AG04449 (cell line): Measurements from ENCODE around the gene MPZL1.

Experiments used
- CTCF ChIA-PET: fragments of 350-600 bp; formaldehyde crosslinking; extraction: SDS; loops from one replicate; lab custom pipeline; 2021; ENCODE audit warnings: antibody characterized with exemption; lab: Yijun Ruan, JAX
- POLR2A ChIA-PET: fragments of 400-600, 350-600 bp; formaldehyde crosslinking; extraction: SDS; loops from one replicate; lab custom pipeline; 2020; ENCODE audit warnings: antibody characterized with exemption, inconsistent platforms; lab: Yijun Ruan, JAX
- DNase-seq: peaks from one replicate; pipeline ENCODE4 v3.0.0-alpha.2; 2010; ENCODE audit warnings: low read depth, low spot score
- H3K4me3 ChIP-seq: 2 replicates; pipeline ENCODE4 v1.5.1; 2011; ENCODE audit warnings: low read depth, mild to moderate bottlenecking, control low read depth, low read length
- TF ChIP-seq, protein P1 (sequence below): IDR thresholded peaks from one replicate; pipeline ENCODE4 v1.5.1; 2011; ENCODE audit warnings: mild to moderate bottlenecking, moderate library complexity, low read length, control low read depth, inconsistent platforms; ENCODE audit not compliant: insufficient read depth; ENCODE audit errors: missing control alignments

The MPZL1 gene

DNA sequence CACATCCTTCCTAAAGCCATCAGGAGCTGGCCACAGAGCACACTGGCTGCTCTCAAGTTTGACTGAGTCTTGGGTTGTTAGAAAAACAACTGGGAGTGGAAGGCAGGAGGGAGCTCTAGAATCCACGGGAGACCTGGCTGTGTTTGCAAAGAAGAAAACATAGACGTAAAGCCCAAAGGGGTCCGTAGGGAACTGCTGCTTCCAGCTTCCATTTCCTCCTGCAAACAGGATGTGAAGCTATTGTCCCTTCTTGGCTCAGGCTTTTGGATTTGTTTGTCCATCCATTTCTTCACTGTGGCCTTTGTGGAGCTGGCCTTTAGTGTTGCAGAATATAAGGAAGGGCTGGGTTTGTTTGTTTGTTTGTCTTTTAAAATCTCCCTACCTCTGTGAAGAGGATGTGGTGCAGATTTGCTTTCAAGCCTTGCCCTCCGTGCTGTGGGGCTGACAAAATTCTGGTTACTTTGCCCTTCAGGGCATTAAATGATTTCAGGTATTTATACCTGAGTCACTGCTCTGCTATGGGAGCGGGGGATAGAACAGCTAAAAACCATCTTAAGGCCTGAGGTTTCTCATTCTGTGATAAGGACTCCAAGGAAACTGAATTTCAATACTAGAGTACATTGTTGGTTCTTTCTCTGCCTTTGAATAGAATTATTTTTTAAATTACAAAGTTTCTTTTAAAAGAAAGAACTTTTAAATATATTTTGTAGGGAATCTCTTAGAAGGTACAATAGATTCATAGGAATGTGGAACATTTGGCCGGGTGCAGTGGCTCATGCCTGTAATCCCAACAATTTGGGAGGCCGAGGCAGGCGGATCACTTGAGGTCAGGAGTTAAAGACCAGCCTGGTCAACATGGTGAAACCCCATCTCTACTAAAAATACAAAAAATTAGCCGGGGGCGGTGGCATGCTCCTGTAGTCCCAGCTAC, 74.3 kb downstream of the MPZL1 start:
- POLR2A ChIA-PET = interaction anchor here (0.7 to 1.6 kb wide), 6 partner anchors 9 to 140 kb away, joined by 3 to 7 read pairs (median 5); partner anchors contain the start of genes DCAF6, MPC2 and MPZL1
- DNase-seq = no peak

DNA sequence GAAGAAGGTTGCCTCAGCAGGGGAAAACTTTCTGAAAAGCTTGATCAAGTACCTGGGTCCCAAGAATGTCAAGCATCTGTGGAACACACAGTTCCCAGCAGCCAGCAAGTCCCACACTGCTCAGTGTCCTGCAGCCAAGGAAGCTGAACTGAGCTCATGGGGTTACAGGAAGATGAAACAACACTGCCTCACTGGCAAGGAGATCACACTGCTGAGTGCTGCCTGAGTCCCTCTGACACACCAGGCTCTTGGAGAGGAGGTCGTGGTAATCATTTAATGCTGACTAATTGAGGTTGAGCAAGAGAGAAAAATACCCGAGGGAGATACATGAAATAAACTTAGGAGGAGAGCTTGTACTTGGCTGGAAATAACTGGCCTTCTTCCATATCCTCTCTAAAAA, 75.2 kb downstream of the MPZL1 start:
- DNase-seq = peak; percentile 96
- ChIA-PET POLR2A (interaction anchor here (0.7 to 1.6 kb wide), 6 partner anchors 10 to 140 kb away, joined by 3 to 7 read pairs (median 5); partner anchors contain the start of genes DCAF6, MPC2 and MPZL1), CTCF (interaction anchor here (0.8 to 1.5 kb wide), 6 partner anchors 21 to 140 kb away, joined by 3 to 7 read pairs (median 4); partner anchors contain the start of genes MPC2 and MPZL1)
- no peak overlapping the region for H3K4me3 ChIP-seq
- TF ChIP-seq, protein P1, sequence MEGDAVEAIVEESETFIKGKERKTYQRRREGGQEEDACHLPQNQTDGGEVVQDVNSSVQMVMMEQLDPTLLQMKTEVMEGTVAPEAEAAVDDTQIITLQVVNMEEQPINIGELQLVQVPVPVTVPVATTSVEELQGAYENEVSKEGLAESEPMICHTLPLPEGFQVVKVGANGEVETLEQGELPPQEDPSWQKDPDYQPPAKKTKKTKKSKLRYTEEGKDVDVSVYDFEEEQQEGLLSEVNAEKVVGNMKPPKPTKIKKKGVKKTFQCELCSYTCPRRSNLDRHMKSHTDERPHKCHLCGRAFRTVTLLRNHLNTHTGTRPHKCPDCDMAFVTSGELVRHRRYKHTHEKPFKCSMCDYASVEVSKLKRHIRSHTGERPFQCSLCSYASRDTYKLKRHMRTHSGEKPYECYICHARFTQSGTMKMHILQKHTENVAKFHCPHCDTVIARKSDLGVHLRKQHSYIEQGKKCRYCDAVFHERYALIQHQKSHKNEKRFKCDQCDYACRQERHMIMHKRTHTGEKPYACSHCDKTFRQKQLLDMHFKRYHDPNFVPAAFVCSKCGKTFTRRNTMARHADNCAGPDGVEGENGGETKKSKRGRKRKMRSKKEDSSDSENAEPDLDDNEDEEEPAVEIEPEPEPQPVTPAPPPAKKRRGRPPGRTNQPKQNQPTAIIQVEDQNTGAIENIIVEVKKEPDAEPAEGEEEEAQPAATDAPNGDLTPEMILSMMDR = peak; percentile 15

More for the DNA sequence above, 74.3 kb downstream of the MPZL1 start:
- H3K4me3 ChIP-seq = no peak overlapping the region
- TF ChIP-seq, protein P1 = no peak
- CTCF ChIA-PET = interaction anchor here (1.0 to 1.5 kb wide), 5 partner anchors 12 to 287 kb away, joined by 3 to 7 read pairs (median 3); partner anchors contain the start of gene MPC2

DNA sequence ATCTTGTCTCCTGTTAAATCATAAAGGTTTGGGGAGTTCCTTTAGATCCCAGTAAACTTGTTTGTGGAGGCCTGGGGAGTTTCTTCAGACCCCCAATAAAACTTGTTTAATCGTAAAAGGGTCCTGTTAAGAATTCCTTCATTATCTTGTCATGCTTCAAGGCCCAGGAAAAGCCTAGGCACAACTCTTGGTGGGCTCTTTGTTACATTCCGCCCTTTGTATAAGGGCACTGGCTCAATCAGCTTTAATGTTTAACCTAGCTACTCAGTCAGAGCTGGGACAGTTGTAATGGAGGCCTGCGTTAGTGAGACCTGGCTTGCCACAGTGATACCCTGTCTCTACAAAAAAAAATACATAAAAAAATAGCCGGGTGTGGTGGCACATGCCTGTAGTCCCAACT, 77.2 kb downstream of the MPZL1 start:
- DNase-seq = no peak
- ChIA-PET POLR2A (no interaction called here), CTCF (interaction anchor here (0.9 to 1.7 kb wide), 6 partner anchors 10 to 111 kb away, joined by 3 to 7 read pairs (median 3); no protein-coding TSS in a partner anchor)
- TF ChIP-seq, protein P1 = no peak
- no peak overlapping the region for H3K4me3 ChIP-seq

DNA sequence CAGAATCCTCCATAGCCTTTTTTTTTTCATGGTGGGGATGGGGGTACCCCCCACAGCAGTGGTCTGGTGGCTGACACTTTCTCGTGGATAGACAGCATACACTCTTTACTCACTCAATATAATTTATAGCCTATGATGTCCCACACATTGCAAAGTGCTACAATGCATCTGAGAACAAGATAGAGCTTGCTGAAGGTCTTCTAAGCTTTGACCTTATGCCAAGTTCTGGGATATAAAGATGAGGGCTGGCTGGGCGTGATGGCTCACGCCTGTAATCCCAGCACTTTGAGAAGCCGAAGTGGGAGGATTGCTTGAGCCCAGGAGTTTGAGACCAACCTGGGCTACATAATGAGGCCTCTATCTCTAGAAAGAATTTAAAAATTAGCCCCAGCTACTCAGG, 78.0 kb downstream of the MPZL1 start:
- ChIA-PET CTCF (interaction anchor here (0.8 to 2.5 kb wide), 7 partner anchors 9 to 282 kb away, joined by 3 to 7 read pairs (median 3); no protein-coding TSS in a partner anchor), POLR2A (no interaction called here)
- no peak overlapping the region for H3K4me3 ChIP-seq
- TF ChIP-seq, protein P1 = no peak
- no peak for DNase-seq

DNA sequence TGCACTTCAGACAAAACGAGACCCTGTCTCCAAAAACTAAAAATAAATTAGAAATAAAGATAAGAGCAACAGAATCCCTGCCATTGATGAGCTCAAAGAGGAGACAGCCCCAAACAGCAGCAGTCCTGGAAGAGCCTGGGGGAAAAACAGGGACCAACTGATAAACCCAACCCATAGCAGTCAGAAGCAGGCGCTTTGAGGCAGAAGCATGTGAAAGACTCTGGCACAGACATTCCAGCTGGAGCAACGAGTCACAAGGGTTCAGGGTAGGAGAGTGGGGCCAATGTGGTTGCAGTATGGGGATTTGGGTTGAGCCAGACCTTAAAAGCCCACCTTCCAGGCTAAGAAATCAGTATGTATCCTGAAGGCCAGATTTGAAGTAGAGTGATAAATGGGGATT, 78.5 kb downstream of the MPZL1 start:
- TF ChIP-seq, protein P1 = no peak
- DNase-seq = no peak
- H3K4me3 ChIP-seq = no peak overlapping the region
- POLR2A ChIA-PET = no interaction called here
- CTCF ChIA-PET = interaction anchor here (0.8 to 2.5 kb wide), 9 partner anchors 8 to 282 kb away, joined by 3 to 7 read pairs (median 4); no protein-coding TSS in a partner anchor
